ENCODE measurements around the gene ZNF385B.
"Not testable (repeated sequence)": the region's sequence is repeated elsewhere in the genome, so short reads cannot be mapped to it uniquely, and the experiment has no call there.

Gene ZNF385B

DNA sequence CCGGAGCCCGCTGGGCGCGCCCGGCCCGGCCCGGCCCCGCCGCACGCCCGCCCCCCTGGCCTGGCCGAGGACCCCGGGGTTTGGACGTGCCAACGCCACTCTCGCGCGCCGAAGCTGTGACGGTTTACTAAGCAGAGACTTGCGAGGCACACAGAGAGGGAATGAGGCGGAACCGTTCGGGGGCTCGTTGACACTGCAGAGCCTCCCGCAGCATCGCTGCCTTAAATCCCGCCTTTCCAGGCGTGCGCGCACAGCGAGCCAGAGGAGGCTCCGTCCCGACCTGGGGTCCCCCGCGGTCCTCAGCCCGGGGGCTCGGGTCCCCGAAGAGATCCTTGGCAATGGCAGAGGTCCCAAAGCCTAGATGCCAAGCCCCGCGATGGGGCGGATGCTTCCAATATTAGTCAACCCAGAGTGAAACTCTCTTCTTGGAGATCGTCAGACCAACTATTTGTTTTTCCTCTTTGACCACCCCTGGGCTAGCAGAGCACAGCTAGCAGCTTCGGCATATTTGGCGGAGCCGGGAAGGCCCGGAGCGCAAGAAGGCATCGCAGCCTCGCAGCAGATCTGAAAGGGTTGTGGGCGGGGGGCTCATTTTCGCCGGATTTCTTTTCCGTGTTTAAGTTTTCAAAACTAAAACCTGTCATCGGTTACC, at the start of gene ZNF385B:
TSS of gene ZNF385B (minus strand) at position 197 of the 652 bp plus-strand sequence.
- no peak for DNase-seq

DNA sequence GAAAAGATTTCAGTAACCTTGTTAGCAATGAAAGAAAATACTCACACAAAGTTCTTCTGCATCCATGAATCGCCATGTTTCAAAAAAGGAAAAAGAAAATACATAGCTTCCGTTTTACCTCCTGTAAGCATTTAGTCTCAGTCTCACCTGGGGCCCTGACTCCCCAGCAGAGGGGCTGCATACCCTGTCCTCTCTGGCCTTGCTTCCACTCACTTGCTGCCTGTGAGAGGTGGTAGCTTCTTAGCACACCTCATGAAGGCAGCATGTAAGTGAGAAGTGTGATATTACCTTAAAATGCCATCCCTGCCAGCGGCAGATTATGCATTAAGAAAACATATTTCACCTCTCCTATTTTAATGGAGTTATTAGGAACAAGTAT, 49.3 kb upstream of the ZNF385B start:
- no peak for DNase-seq

DNA sequence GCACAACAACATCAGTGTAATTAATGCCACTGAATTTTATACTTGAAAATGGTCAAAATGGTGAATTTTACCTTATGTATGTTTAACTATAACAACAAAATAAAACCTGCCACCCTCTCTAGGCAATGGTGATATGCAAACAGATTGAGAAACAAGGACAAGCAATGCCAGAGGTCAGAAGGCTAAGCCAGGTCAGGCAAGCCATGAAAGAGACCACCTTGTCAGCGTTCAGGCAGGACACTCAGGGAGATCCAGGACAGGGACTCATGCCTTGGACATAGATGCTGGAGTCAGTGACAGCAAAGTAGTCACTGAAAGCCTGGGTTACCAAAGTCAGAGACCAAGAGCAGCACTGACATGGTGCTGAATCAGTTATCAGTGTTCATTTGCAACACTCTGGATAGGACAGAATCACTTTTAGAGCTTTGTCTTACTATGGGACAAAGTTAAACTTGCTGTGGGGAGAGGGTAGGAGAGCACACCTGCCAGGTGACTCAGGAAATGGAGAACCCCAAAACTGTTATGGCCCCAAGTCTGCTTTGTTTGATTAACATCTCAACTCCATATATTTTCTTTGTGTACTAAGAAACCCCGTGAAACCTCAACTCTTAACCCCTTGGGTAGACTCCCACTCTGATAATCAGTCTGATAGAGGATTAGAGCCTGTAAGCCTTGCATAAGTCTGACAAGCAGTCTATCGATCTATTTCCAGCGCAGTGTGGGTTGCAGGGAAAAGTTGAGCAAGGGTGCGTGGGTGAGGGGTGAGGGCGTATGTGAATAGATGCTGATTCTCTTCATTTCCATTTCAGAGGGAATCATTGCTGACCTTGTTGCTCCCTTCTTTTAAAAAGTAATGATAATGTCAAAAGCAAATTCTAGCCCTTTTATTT, 48.7 kb upstream of the ZNF385B start:
- DNase-seq = no peak

- DNase-seq = no peak
Observed at GRCh38 chr2:179900655-179901054, 39.2 kb upstream of the ZNF385B start.

DNA sequence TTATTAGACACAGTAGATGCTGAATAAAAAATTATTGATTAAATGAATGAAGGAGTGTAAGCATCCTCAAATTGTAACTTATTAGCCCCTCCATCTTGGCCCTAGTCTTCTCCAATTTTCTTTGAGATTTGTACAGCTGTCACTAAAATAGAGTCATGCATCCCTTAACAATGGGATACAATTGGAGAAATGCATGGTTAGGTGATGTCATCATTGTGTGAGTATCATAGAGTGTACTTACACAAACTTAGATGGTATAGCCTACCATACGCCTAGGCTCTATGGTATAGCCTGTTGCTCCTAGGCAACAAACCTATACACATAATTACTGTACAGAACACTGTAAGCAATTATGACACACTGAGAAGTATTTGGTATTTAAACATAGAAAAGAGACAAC, 38.3 kb upstream of the ZNF385B start:
- DNase-seq = no peak

GRCh38 chr2:179898873-179899272, 37.5 kb upstream of the ZNF385B start:
- DNase-seq = no peak

DNA sequence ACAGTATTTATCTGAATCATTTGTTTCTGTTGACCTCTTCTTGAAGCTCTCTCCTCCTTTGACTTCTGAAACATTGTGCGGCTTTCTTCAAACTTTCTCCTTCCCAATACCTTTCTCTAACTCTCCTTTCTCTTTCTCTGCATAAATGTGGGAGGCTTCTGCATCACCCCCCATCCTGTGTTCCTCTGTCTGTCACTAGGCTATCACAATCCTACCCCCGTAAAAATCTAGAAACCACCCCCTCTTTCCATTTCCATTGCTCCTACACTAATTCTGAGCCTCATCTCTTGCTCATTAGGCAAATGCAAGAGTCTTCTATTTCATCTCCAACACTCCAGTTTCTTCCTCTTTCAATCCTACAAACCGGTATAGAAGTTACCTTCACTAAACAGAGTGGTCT, 32.2 kb upstream of the ZNF385B start:
- no peak for DNase-seq

GRCh38 chr2:179891237-179891636, 29.8 kb upstream of the ZNF385B start:
- no peak for DNase-seq

GRCh38 chr2:179890666-179891065, 29.3 kb upstream of the ZNF385B start:
- DNase-seq = no peak

DNA sequence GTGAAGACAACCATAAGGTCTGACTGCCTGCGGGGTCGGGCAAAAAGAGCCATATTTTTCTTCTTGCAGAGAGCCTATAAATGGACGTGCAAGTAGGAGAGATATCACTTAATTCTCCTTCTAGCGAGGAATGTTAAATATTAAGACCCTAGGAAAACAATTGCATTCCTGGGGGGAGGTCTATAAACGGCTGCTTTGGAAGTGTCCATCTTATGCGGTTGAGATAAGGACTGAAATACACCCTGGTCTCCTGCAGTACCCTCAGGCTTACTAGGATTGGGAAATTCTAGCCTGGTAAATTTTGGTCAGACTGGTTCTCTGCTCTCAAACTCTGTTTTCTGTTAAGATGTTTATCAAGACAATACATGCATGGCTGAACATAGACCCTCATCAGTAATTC, 27.2 kb upstream of the ZNF385B start:
- not testable (repeated sequence) for DNase-seq

DNA sequence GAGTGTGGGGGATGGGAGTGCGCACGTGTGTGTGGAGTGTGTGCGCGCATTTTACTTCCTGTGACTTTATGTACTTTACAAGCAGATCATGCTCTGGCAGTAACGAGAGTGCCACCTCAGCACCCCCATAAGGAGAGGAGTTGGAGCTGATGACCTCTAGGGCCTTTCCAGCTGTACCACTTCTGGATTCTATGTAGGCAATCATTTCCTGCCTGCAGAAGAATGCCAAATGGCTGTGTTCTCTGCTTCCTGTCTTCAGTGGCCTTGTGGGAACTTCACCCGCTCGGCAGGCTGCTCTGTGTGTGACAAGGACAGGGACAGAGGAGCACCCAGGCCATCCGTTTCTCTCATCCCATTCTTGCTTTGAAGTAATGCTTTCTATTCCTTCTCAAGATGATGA, 22.8 kb upstream of the ZNF385B start:
- no peak for DNase-seq

GRCh38 chr2:179882851-179883806, 21.7 kb upstream of the ZNF385B start:
- DNase-seq = no peak

- no peak for DNase-seq
Observed at GRCh38 chr2:179877601-179878364, 16.4 kb upstream of the ZNF385B start.

DNA sequence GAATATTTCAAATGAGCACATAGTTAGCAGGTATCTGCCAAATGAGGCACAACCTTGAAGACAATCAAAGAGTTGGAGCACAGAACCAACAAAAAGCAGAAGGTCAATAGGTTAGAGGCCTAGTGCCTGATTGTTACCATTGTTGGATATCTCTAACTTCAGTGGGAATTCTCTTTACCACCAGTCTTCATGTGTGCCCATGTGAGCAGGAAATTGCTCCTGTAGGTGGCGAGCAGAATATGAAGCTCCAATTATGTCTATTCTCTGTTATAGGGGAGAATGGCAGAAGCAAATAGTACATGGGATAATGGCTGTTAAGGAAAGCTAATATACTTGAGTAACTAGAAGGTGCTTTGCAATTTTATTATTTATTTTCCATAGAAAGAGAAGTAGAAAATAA, 14.9 kb upstream of the ZNF385B start:
- DNase-seq = no peak

DNA sequence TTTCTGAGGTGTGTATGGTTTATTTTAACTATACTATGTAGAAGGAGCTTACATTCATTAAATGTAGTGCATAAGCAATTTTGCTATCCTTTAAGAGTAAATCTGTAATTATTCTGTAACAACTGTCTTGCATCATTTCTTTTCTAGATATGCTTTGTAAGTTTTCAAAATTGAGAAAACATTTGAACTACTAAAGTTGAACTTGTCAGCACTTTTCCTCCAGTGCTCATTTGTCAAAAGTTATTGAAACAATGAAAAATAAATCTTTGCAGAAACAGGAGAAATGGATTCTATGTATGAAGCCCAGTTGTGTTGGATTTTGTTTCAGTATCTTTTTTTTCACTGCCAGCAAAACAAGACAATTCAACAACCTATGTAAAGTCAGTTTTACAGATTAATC, 14.5 kb upstream of the ZNF385B start:
- no peak for DNase-seq

- DNase-seq = no peak
Observed at GRCh38 chr2:179862898-179863458, 1.6 kb upstream of the ZNF385B start.

GRCh38 chr2:179861027-179861415, 391 bp downstream of the ZNF385B start:
- DNase-seq = no peak

GRCh38 chr2:179860255-179861026, 971 bp downstream of the ZNF385B start:
- no peak for DNase-seq

DNA sequence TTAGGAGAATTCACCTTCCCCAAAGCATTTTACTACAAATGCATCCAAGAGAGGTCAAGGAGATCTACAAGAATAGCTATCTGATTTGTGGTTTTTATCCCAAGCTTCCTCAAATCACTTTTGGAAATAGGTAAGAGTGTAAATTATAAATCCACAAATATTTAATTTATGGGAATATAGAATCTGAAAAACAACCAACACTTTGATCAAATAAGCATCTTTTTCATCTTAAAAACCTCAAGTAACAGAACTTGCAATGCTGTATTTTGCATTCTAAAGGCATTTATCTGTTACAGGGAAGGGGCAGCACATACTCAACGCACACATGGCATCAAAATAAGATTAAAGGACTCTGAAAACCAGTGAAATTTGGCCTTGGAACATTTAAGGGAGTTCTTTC, 1.9 kb downstream of the ZNF385B start:
- DNase-seq = no peak

GRCh38 chr2:179857236-179857635, 4.2 kb downstream of the ZNF385B start:
- no peak for DNase-seq

- DNase-seq = no peak
Observed at GRCh38 chr2:179856205-179856604, 5.2 kb downstream of the ZNF385B start.

Data from CD4-positive, alpha-beta T cell treated with Interleukin-21 for 1 hour (primary cell).